ENCODE measurements around the gene WWP2.

GRCh38 chr16:69939821-69940585 is 177.9 kb downstream of the WWP2 start:
- TF ChIP-seq CTCF (IDR thresholded peaks at IDR 0.05; ENCODE audit: poor library complexity, severe bottlenecking) = no peak
- TF ChIP-seq POLR2AphosphoS5 (IDR thresholded peaks at IDR 0.05) = no peak
- TF ChIP-seq EP300 (conservative IDR thresholded peaks at IDR 0.05; ENCODE audit: poor library complexity, severe bottlenecking) = no peak
- TF ChIP-seq EZH2 (IDR thresholded peaks at IDR 0.05; ENCODE audit: borderline replicate concordance, insufficient read depth, low read length, poor library complexity, severe bottlenecking) = no peak
- TF ChIP-seq SMC3 (conservative IDR thresholded peaks at IDR 0.05; ENCODE audit: poor library complexity) = no peak
